Ascending aorta (tissue), 2 donors: Measurements from ENCODE around the gene CMIP. TPM values are rescaled to one million over a fixed set of nuclear protein-coding genes. Genes with fewer than 3 reads are reported as not detected.

Experiments
- DNase-seq, 2 donors: peaks; one replicate each; pipeline ENCODE4 v3.0.0-alpha.2; 2019; ENCODE audit warnings: low spot score in 2 of 2
- H3K27ac ChIP-seq, 2 donors: fragments of 200-600 bp; sonication (generic); one replicate each; pipeline ENCODE4 v1.5.1; 2016 to 2017; ENCODE audit warnings: mild to moderate bottlenecking in 1 of 2
- H3K27me3 ChIP-seq: fragments of 200-600 bp; sonication (generic); one replicate; pipeline ENCODE4 v1.5.1; 2017
- H3K36me3 ChIP-seq, 2 donors: fragments of 200-600 bp; sonication (generic); one replicate each; pipeline ENCODE4 v1.5.1; 2016
- H3K4me1 ChIP-seq, 2 donors: fragments of 200-600 bp; sonication (generic); one replicate each; pipeline ENCODE4 v1.5.1; 2016 to 2017; ENCODE audit warnings: mild to moderate bottlenecking in 1 of 2
- H3K4me3 ChIP-seq, 2 donors: fragments of 200-600 bp; sonication (generic); one replicate each; pipeline ENCODE4 v1.5.1; 2016 to 2017; ENCODE audit warnings: mild to moderate bottlenecking in 1 of 2
- H3K9me3 ChIP-seq, 2 donors: fragments of 200-600 bp; sonication (generic); one replicate each; pipeline ENCODE4 v1.5.1; 2016
- CTCF ChIP-seq, 3 experiments: fragments of 200-600 bp in 2 of 3; fragments of 450-650 bp in 1 of 3; sonication (generic) in 2 of 3; IDR thresholded peaks; one replicate each; pipeline ENCODE4 v1.5.1; 2016 to 2019; ENCODE audit warnings: antibody characterized with exemption in 3 of 3, mild to moderate bottlenecking in 1 of 3, moderate library complexity in 1 of 3
- intact Hi-C: fragments of 100-400 bp; cut with DNase I; formaldehyde crosslinking; loops from one replicate; pipeline ENCODE4 v1.15.1; 2023
- total RNA-seq: library from RNA; depleted of rRNA; stranded (reverse); fragments of >200 nt; gene quantifications from one replicate; pipeline ENCODE4 v1.1.0, GENCODE V29; 2016

Gene CMIP
- total RNA-seq, 1 donor from 2014 or later: 110 TPM

GRCh38 chr16:81442220-81442915 lies 2.2 kb upstream of the CMIP start:
- intact Hi-C loops: loop anchor here (5.0 to 10.0 kb wide), 6 partner anchors 45 to 508 kb away; partner anchors contain the start of genes C16orf46, CENPN, CMC2 and GAN
- H3K36me3 ChIP-seq: no peaks in the 10 kb centered on the region
- no peak overlapping the region for H3K4me3 ChIP-seq
- H3K9me3 ChIP-seq: no peaks in the 10 kb centered on the region
- no peak overlapping the region for H3K27ac ChIP-seq
- no peaks in the 10 kb centered on the region for H3K27me3 ChIP-seq
- TF ChIP-seq CTCF (IDR thresholded peaks at IDR 0.05): no peak
- no peak for DNase-seq
- H3K4me1 ChIP-seq: peaks cover 0 to 4% of the 10 kb centered on the region in 2 donors

DNA sequence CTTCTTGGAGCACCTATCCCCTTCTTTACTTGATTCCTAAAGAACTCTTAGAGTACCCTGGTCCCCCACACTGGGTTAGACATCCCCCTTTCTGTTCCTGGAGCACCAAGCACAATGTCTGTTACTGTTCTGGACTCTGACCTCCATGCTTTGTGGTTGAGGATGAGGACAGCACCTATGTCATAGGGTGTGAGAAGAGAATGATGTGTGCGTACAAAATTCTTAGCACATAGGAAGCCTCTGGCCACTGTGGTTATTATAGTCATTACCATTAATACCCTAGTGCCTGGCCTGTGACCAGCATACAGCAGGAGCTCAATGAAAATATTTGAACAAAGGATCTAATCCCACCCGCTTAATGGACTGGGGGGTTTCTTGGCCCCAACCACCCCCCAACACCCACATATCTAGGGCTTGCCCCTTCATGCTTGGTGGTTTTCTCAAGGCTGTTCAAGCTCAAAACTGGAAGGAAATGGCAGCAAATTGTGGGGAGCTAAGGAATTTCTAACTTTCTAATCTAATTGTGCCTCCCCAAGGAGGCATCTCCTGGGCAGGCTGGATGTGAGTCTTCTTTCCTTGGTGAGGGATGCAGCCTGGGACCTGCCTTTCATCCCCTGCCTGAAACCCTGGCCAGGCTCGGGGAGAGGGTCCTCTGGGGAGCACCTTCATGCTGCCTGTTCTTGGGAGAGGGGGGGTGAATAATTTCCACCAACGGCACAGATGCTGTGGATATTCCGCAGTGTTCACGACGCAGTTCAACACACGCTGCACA lies 1.5 kb upstream of the CMIP start:
- Histone ChIP-seq H3K4me3 (no peak overlapping the region), H3K27ac (peak overlapping the region in 1 of 2 donors; percentile 70), H3K9me3 (no peaks in the 10 kb centered on the region), H3K27me3 (no peaks in the 10 kb centered on the region), H3K4me1 (peaks cover 0 to 4% of the 10 kb centered on the region in 2 donors), H3K36me3 (no peaks in the 10 kb centered on the region)
- no peak for DNase-seq
- no peak for TF ChIP-seq CTCF (IDR thresholded peaks at IDR 0.05)
- intact Hi-C loops: loop anchor here (5.0 to 10.0 kb wide), 6 partner anchors 44 to 508 kb away; partner anchors contain the start of genes C16orf46, CENPN, CMC2 and GAN

DNA sequence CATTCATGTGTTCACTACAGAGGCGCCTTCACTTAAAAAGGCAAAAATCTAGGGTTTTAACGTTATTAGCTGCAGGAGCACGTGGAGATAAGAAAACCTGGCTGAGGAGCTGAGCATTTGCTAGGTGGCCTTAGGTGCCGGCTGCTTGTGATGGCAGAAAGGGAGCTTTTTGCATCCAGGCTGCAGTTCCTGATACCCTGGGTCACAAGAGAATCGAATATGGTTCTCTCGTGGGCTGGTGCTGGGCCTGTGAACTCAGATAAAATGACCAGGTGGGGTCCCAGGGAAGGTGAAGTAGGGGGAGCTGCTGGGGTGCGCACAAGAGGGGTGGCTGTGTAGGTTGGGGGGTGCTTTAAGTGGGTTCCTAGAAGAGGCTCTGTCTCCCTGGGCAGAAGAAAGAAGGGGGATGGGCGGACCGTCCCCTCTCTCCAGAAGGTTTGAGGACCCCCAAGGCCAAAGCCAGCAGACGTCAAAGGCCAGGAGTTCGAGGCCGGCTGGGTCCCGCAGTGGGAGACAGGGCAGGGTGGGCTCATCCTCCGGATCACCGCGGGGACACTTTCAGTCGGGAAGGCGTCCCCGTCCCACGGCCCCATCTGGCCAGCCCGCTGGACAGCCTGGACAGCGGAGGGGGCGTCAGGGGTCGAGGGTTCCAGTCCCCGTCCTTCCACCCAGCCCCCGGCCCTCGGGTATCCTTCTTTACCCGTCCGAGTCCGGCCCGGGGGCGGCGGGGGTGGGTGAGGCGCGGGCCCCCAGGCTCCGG lies 740 bp upstream of the CMIP start:
- Histone ChIP-seq H3K36me3 (no peaks in the 10 kb centered on the region), H3K4me1 (peaks cover 0 to 4% of the 10 kb centered on the region in 2 donors), H3K9me3 (no peaks in the 10 kb centered on the region), H3K27me3 (no peaks in the 10 kb centered on the region), H3K4me3 (peak overlapping the region; percentile 48 to 75), H3K27ac (peak overlapping the region; percentile 69 to 70)
- DNase-seq: no peak
- peak in 1 of 3 experiments; percentile 7 for TF ChIP-seq CTCF (IDR thresholded peaks at IDR 0.05)
- intact Hi-C loops: loop anchor here (5.0 to 10.0 kb wide), 6 partner anchors 43 to 509 kb away; partner anchors contain the start of genes C16orf46, CENPN, CMC2 and GAN

GRCh38 chr16:81445143-81445961 lies 744 bp downstream of the CMIP start:
- Histone ChIP-seq H3K4me3 (peak overlapping the region; percentile 58 to 66), H3K27ac (peak overlapping the region; percentile 16 to 61), H3K4me1 (peaks cover 0 to 4% of the 10 kb centered on the region in 2 donors), H3K27me3 (no peaks in the 10 kb centered on the region), H3K36me3 (no peaks in the 10 kb centered on the region), H3K9me3 (no peaks in the 10 kb centered on the region)
- no peak for DNase-seq
- TF ChIP-seq CTCF (IDR thresholded peaks at IDR 0.05): peak in 1 of 3 experiments; percentile 9
- intact Hi-C loops: loop anchor here (5.0 to 10.0 kb wide), 3 partner anchors 167 to 511 kb away; partner anchors contain the start of genes CENPN and CMC2
